Astrocyte of the hippocampus (primary cell): Measurements from ENCODE around the gene ATP2A3.
"Not testable (repeated sequence)": the region's sequence is repeated elsewhere in the genome, so short reads cannot be mapped to it uniquely, and the experiment has no call there.

ENCODE experiments used
- DNase-seq: peaks from one replicate; pipeline ENCODE4 v3.0.0; 2011; ENCODE audit warnings: low read depth, low spot score

Gene ATP2A3

GRCh38 chr17:3991699-3992098 is 27.5 kb upstream of the ATP2A3 start:
- DNase-seq: not testable (repeated sequence)

- no peak for DNase-seq
Measured at GRCh38 chr17:3990386-3991127, 26.3 kb upstream of the ATP2A3 start.

GRCh38 chr17:3989041-3989886 is 25.0 kb upstream of the ATP2A3 start:
- no peak for DNase-seq

- DNase-seq: no peak
Measured at GRCh38 chr17:3988297-3989040, 24.2 kb upstream of the ATP2A3 start.

- DNase-seq: no peak
Measured at GRCh38 chr17:3986939-3987335, 22.7 kb upstream of the ATP2A3 start.

- DNase-seq: no peak
Measured at GRCh38 chr17:3986270-3986938, 22.2 kb upstream of the ATP2A3 start.

GRCh38 chr17:3985846-3986245 is 21.6 kb upstream of the ATP2A3 start:
- no peak for DNase-seq

- no peak for DNase-seq
Measured at GRCh38 chr17:3983606-3984484, 19.6 kb upstream of the ATP2A3 start.

GRCh38 chr17:3982541-3983017 is 18.3 kb upstream of the ATP2A3 start:
- no peak for DNase-seq

GRCh38 chr17:3982113-3982512 is 17.9 kb upstream of the ATP2A3 start:
- DNase-seq: no peak

GRCh38 chr17:3981455-3981854 is 17.2 kb upstream of the ATP2A3 start:
- no peak for DNase-seq

GRCh38 chr17:3980381-3981014 is 16.3 kb upstream of the ATP2A3 start:
- no peak for DNase-seq

GRCh38 chr17:3979290-3979611 is 15.0 kb upstream of the ATP2A3 start:
- no peak for DNase-seq

- peak; percentile 34 for DNase-seq
Measured at GRCh38 chr17:3978421-3979289, 14.4 kb upstream of the ATP2A3 start.

GRCh38 chr17:3977387-3977786 is 13.2 kb upstream of the ATP2A3 start:
- DNase-seq: no peak

GRCh38 chr17:3976675-3977171 is 12.5 kb upstream of the ATP2A3 start:
- no peak for DNase-seq

- no peak for DNase-seq
Measured at GRCh38 chr17:3974980-3975379, 10.7 kb upstream of the ATP2A3 start.

- no peak for DNase-seq
Measured at GRCh38 chr17:3974138-3974687, 10.0 kb upstream of the ATP2A3 start.
